ENCODE data around the gene TRPV3. TPM values are rescaled to one million over a fixed set of nuclear protein-coding genes. Genes with fewer than 3 reads are reported as not detected.
"Not testable (repeated sequence)": the region's sequence is repeated elsewhere in the genome, so short reads cannot be mapped to it uniquely, and the experiment has no call there.

The TRPV3 gene
- total and polyA plus RNA-seq, 2 of the 8 experiments (the other 6 are each of a cell fraction or from before 2014, with no cell fraction given), result 0.56 to 1.0 TPM

DNA sequence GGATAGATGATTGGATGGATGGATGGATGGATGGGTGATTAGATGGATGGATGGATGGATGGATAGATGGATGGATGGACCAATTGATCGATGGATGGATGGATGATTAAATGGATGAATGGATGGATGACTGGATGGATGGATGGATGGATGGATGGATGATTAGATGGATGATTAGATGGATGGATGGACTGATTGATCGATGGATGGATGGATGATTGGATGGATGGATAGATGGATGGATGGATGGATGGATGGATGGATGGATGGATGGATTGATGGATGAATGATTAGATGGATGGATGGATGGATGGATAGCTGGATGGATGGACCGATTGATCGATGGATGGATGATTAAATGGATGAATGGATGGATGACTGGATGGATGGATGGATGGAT, 38.1 kb downstream of the TRPV3 start:
- WGBS, 2 experiments (ENCODE audit: extremely low coverage in 1 of 2, insufficient coverage in 1 of 2, insufficient read length in 1 of 2, insufficient replicate concordance in 2 of 2, low coverage in 1 of 2, low lambda C conversion rate in 2 of 2, missing lambda C conversion rate in 1 of 2), result 79 to 100% methylated on average over 3 to 4 of the region's 4 CpGs
- H2BK20ac ChIP-seq (ENCODE audit: low read length); H3K9ac ChIP-seq (replicated peaks in 1 of 4; ENCODE audit: extremely low read depth in 1 of 4, low read depth in 3 of 4, low read length in 3 of 4); H3K79me1 ChIP-seq (ENCODE audit: low read depth, low read length); H3K4ac ChIP-seq (replicated peaks; ENCODE audit: insufficient read length, low read depth, low read length); H2AK5ac ChIP-seq (ENCODE audit: low read depth, low read length); H3K4me1 ChIP-seq (replicated peaks in 1 of 4; ENCODE audit: control insufficient read depth in 3 of 4, insufficient read depth in 4 of 4, low read length in 3 of 4); H4K8ac ChIP-seq (ENCODE audit: extremely low read depth, insufficient read depth, low read length); H3K36me3 ChIP-seq (ENCODE audit: control insufficient read depth in 2 of 4, insufficient read depth in 4 of 4, low read length in 3 of 4); FAIRE-seq; H3K4me2 ChIP-seq (ENCODE audit: insufficient read depth in 1 of 2, low read depth in 2 of 2, low read length in 2 of 2); H2AFZ ChIP-seq (ENCODE audit: low read length); H4K91ac ChIP-seq (replicated peaks; ENCODE audit: insufficient read length, low read length); CTCF ChIA-PET (ENCODE audit: partially characterized antibody); H3K9me3 ChIP-seq (ENCODE audit: insufficient read depth in 2 of 2, low read depth in 1 of 2, low read length in 1 of 2); H3K4me3 ChIP-seq (ENCODE audit: extremely low read depth in 1 of 4, insufficient read depth in 2 of 4, low read depth in 3 of 4, low read length in 4 of 4); DNase-seq (ENCODE audit: low read depth in 1 of 2, low spot score in 2 of 2); H4K5ac ChIP-seq (ENCODE audit: insufficient read length, low read depth, low read length); H3K23me2 ChIP-seq (ENCODE audit: low read depth, low read length); H3K27me3 ChIP-seq (replicated peaks in 1 of 4; ENCODE audit: control insufficient read depth in 3 of 4, extremely low read depth in 1 of 4, insufficient read depth in 3 of 4, low read length in 3 of 4); H4K20me1 ChIP-seq (replicated peaks in 1 of 2; ENCODE audit: control insufficient read depth in 1 of 2, insufficient read depth in 2 of 2, low read length in 2 of 2); H3K27ac ChIP-seq (ENCODE audit: low read depth, low read length); H3K14ac ChIP-seq (ENCODE audit: insufficient read length); H3K23ac ChIP-seq (ENCODE audit: insufficient read length); H2BK120ac ChIP-seq (replicated peaks; ENCODE audit: low read depth, low read length); H2BK12ac ChIP-seq (ENCODE audit: low read depth, low read length); H3K56ac ChIP-seq (replicated peaks; ENCODE audit: insufficient read length, low read depth, low read length); H2BK15ac ChIP-seq (ENCODE audit: low read length); H2BK5ac ChIP-seq (ENCODE audit: low read depth, low read length); POLR2A ChIA-PET (ENCODE audit: partially characterized antibody); H3K79me2 ChIP-seq (ENCODE audit: control insufficient read depth in 1 of 2, insufficient read depth in 2 of 2, low read length in 2 of 2); H3K18ac ChIP-seq (ENCODE audit: extremely low read depth, low read length): not testable (repeated sequence)

All from H1 (cell line).